Caco-2 (cell line): ENCODE data around the gene PSTPIP2. TPM values are rescaled to one million over a fixed set of nuclear protein-coding genes. Genes with fewer than 3 reads are reported as not detected.
"Not testable (repeated sequence)": the region's sequence is repeated elsewhere in the genome, so short reads cannot be mapped to it uniquely, and the experiment has no call there.

ENCODE experiments used
- BruUV-seq: library from RNA; stranded (reverse); fragments of 400-500 nt; replicated peaks from 2 replicates; lab custom pipeline; 2021; lab: Mats Ljungman, UMichigan
- CTCF ChIA-PET: fragments of 300-600 bp; sonication (Branson Sonifier 250); formaldehyde crosslinking; loops from one replicate; lab custom pipeline; 2022; ENCODE audit warnings: antibody characterized with exemption; lab: Charles Lee
- POLR2A ChIA-PET: fragments of 300-600 bp; sonication (Branson Sonifier 250); formaldehyde crosslinking; loops from one replicate; lab custom pipeline; 2022; ENCODE audit warnings: antibody characterized with exemption; lab: Charles Lee
- DNase-seq, 2 experiments: peaks; one replicate each; pipeline versions ENCODE4 v3.0.0 to v3.0.0-alpha.2; 2020 to 2022
- H3K27me3 ChIP-seq: replicated peaks from 2 replicates; pipeline ENCODE4 v1.6.0; 2011; ENCODE audit warnings: low read length; ENCODE audit not compliant: control insufficient read depth, insufficient read depth
- H3K36me3 ChIP-seq: 2 replicates; pipeline ENCODE4 v1.5.1; 2011; ENCODE audit warnings: low read length; ENCODE audit not compliant: control insufficient read depth, insufficient read depth
- H3K4me1 ChIP-seq: fragments of 250-450 bp; sonication (Bioruptor Pico); 2 replicates; pipeline ENCODE4 v1.5.1; 2020; ENCODE audit warnings: mild to moderate bottlenecking
- H3K4me3 ChIP-seq: 2 replicates; pipeline ENCODE4 v1.5.1; 2011; ENCODE audit warnings: low read depth, mild to moderate bottlenecking, control low read depth, low read length
- H3K9me3 ChIP-seq: fragments of 250-450 bp; sonication (Bioruptor Pico); 2 replicates; pipeline ENCODE4 v1.5.1; 2020; ENCODE audit warnings: mild to moderate bottlenecking, moderate library complexity
- H3K27ac Mint-ChIP-seq: one replicate; pipeline ENCODE4 v1.8.0; 2022; ENCODE audit warnings: mixed read lengths; ENCODE audit not compliant: unreplicated experiment
- H3K27me3 Mint-ChIP-seq: one replicate; pipeline ENCODE4 v1.8.0; 2022; ENCODE audit warnings: mixed read lengths; ENCODE audit not compliant: insufficient read depth, unreplicated experiment
- H3K36me3 Mint-ChIP-seq: one replicate; pipeline ENCODE4 v1.8.0; 2022; ENCODE audit warnings: mild to moderate bottlenecking, mixed read lengths; ENCODE audit not compliant: insufficient read depth, unreplicated experiment
- H3K4me1 Mint-ChIP-seq: one replicate; pipeline ENCODE4 v1.8.0; 2022; ENCODE audit warnings: low read depth, mixed read lengths; ENCODE audit not compliant: unreplicated experiment
- H3K4me3 Mint-ChIP-seq: one replicate; pipeline ENCODE4 v1.8.0; 2022; ENCODE audit warnings: mild to moderate bottlenecking, moderate library complexity, mixed read lengths; ENCODE audit not compliant: unreplicated experiment
- H3K9me3 Mint-ChIP-seq: one replicate; pipeline ENCODE4 v1.8.0; 2022; ENCODE audit warnings: mixed read lengths; ENCODE audit not compliant: unreplicated experiment
- intact Hi-C: fragments of 100-400 bp; cut with micrococcal nuclease; formaldehyde crosslinking; loops from one replicate; pipeline ENCODE4 v1.10.0; 2022; ENCODE audit not compliant: unreplicated experiment
- total RNA-seq: library from RNA; stranded (reverse); gene quantifications from 2 replicates; pipeline ENCODE4 v1.2.3, GENCODE V29; 2022
- TF ChIP-seq, protein P1 (sequence below), 2 experiments: fragments of 200-600 bp in 1 of 2; IDR thresholded peaks; 1 replicate in 1 of 2; 2 replicates in 1 of 2; pipeline versions ENCODE4 v1.5.1 to v1.8.0; 2011 to 2022; ENCODE audit warnings: antibody characterized with exemption in 1 of 2, control low read depth in 1 of 2, inconsistent platforms in 1 of 2, low read depth in 1 of 2, low read length in 1 of 2, mild to moderate bottlenecking in 1 of 2, moderate library complexity in 1 of 2; ENCODE audit not compliant: insufficient read depth in 1 of 2, severe bottlenecking in 1 of 2, unreplicated experiment in 1 of 2

The PSTPIP2 gene
- total RNA-seq, 1 experiment from 2014 or later = 13.3 TPM

DNA sequence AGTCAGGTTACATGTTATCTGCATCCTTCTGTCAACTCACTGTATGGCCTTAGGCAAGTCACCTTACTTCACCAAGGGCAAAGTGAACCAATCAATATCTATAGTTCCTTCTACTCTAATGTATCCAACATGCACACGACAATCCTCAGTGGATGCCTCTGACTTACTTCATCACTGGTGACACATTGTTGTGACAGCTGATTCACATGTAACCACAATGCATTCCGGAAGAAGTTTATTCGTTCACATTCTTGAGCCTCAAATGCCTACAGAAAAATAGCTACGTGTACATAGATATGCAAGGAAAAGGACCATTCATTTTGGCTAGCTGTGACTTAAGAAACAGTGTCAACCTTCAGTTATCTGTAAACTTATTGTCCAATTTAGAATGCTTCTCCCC lies 78.6 kb downstream of the PSTPIP2 start:
- Histone ChIP-seq H3K4me1 (no peaks in the 10 kb centered on the region), H3K9me3 (no peaks in the 10 kb centered on the region), H3K36me3 (no peaks in the 10 kb centered on the region), H3K27me3 (no peaks in the 10 kb centered on the region), H3K4me3 (no peak overlapping the region)
- Mint-ChIP-seq H3K9me3 (no peaks in the 10 kb centered on the region), H3K27ac (no peak overlapping the region), H3K4me3 (no peak overlapping the region), H3K4me1 (no peaks in the 10 kb centered on the region), H3K27me3 (no peaks in the 10 kb centered on the region), H3K36me3 (peaks cover 9% of the 10 kb centered on the region)
- TF ChIP-seq, protein P1, sequence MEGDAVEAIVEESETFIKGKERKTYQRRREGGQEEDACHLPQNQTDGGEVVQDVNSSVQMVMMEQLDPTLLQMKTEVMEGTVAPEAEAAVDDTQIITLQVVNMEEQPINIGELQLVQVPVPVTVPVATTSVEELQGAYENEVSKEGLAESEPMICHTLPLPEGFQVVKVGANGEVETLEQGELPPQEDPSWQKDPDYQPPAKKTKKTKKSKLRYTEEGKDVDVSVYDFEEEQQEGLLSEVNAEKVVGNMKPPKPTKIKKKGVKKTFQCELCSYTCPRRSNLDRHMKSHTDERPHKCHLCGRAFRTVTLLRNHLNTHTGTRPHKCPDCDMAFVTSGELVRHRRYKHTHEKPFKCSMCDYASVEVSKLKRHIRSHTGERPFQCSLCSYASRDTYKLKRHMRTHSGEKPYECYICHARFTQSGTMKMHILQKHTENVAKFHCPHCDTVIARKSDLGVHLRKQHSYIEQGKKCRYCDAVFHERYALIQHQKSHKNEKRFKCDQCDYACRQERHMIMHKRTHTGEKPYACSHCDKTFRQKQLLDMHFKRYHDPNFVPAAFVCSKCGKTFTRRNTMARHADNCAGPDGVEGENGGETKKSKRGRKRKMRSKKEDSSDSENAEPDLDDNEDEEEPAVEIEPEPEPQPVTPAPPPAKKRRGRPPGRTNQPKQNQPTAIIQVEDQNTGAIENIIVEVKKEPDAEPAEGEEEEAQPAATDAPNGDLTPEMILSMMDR (IDR thresholded peaks at IDR 0.05; ENCODE audit: insufficient read depth in 1 of 2, low read depth in 1 of 2, low read length in 1 of 2, severe bottlenecking in 1 of 2, unreplicated experiment in 1 of 2) = no peak
- DNase-seq = no peak
- BruUV-seq = no TSS peak
- ChIA-PET POLR2A (no interaction called here), CTCF (no interaction called here)
- intact Hi-C loops = no loop called here

DNA sequence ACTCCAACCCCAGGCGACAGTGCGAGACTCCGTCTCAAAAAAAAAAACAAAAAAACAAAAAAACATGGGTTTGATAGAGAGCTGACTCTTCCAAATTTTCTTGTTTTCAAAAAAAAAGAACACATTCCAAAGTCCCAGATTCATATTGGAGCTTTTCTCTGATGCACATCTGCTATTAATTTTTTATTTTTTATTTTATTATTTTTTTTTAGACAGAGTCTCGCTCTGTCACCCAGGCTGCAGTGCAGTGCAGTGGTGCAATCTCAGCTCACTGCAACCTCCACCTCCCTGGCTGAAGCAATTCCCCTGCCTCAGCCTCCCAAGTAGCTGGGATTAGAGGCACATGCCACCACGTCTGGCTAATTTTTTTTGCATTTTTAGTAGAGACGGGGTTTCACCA lies 79.5 kb downstream of the PSTPIP2 start:
- H3K27me3 ChIP-seq, BruUV-seq, CTCF ChIA-PET, H3K4me1 Mint-ChIP-seq, H3K4me3 ChIP-seq, H3K4me1 ChIP-seq, H3K36me3 Mint-ChIP-seq, intact Hi-C loops, H3K9me3 ChIP-seq, H3K27me3 Mint-ChIP-seq, DNase-seq, H3K9me3 Mint-ChIP-seq, H3K36me3 ChIP-seq, H3K27ac Mint-ChIP-seq, H3K4me3 Mint-ChIP-seq, POLR2A ChIA-PET: not testable (repeated sequence)

DNA sequence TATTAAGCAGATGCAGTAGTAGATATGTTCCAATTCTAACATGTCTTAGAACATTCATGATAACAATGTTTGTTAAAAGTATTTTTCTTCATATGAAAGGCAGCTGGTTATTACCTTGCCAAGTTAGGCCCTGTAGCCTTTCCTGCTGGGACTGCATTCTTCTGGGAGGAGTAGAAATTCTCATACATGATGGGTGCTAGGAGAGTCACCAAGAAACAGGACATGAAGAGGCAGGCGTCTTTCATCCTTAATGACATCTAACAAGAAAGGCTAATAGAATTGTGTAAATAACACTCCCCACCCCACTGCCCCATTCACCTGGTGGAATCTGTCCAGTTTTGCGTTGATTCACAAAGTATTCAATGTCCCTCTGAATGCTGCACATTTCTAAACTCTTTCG lies 80.3 kb downstream of the PSTPIP2 start:
- H3K4me1 ChIP-seq = no peaks in the 10 kb centered on the region
- TF ChIP-seq, protein P1 (IDR thresholded peaks at IDR 0.05; ENCODE audit: insufficient read depth in 1 of 2, low read depth in 1 of 2, low read length in 1 of 2, severe bottlenecking in 1 of 2, unreplicated experiment in 1 of 2) = no peak
- Mint-ChIP-seq H3K27me3 (no peaks in the 10 kb centered on the region), H3K4me3 (no peak overlapping the region), H3K9me3 (no peaks in the 10 kb centered on the region), H3K36me3 (peaks cover 9% of the 10 kb centered on the region), H3K27ac (no peak overlapping the region), H3K4me1 (no peaks in the 10 kb centered on the region)
- intact Hi-C loops = no loop called here
- no TSS peak for BruUV-seq
- H3K27me3 ChIP-seq = no peaks in the 10 kb centered on the region
- no peaks in the 10 kb centered on the region for H3K36me3 ChIP-seq
- H3K4me3 ChIP-seq = no peak overlapping the region
- ChIA-PET POLR2A (no interaction called here), CTCF (no interaction called here)
- DNase-seq = no peak
- no peaks in the 10 kb centered on the region for H3K9me3 ChIP-seq
